Natural killer cell (primary cell): ENCODE measurements around the gene ANKRD13D. TPM values are rescaled to one million over a fixed set of nuclear protein-coding genes. Genes with fewer than 3 reads are reported as not detected.

Source experiments
- ATAC-seq, 3 donors: fragments of 150-1000 bp in 2 of 3; fragments of 200-7000 bp in 1 of 3; cut with Tn5 transposase; 1 replicate in 1 of 3; 2 replicates in 2 of 3; pipeline ENCODE4 v1.10.0; 2021; ENCODE audit warnings: mild to moderate bottlenecking in 2 of 3, moderate library complexity in 2 of 3
- DNase-seq, 2 donors: peaks; one replicate each; pipeline versions ENCODE4 v3.0.0 to v3.0.0-alpha.2; 2013 to 2021; ENCODE audit warnings: mixed read lengths in 1 of 2
- H3K27ac ChIP-seq: one replicate; pipeline ENCODE4 v1.5.1; 2013; ENCODE audit warnings: mild to moderate bottlenecking, low read length
- H3K27me3 ChIP-seq: one replicate; pipeline ENCODE4 v1.6.1; 2013; ENCODE audit warnings: low read length; ENCODE audit not compliant: control insufficient read depth, insufficient read depth
- H3K36me3 ChIP-seq: one replicate; pipeline ENCODE4 v1.6.1; 2013; ENCODE audit warnings: low read length; ENCODE audit not compliant: control insufficient read depth, insufficient read depth
- H3K4me1 ChIP-seq: one replicate; pipeline ENCODE4 v1.6.1; 2013; ENCODE audit warnings: low read length; ENCODE audit not compliant: control insufficient read depth, insufficient read depth
- H3K4me3 ChIP-seq: one replicate; pipeline ENCODE4 v1.5.1; 2013; ENCODE audit warnings: low read length
- H3K9me3 ChIP-seq: one replicate; pipeline ENCODE4 v1.6.1; 2013; ENCODE audit warnings: low read length; ENCODE audit not compliant: control insufficient read depth, insufficient read depth
- H3K27ac Mint-ChIP-seq, 2 donors: one replicate each; pipeline ENCODE4 v1.8.0; 2022; ENCODE audit warnings: mild to moderate bottlenecking in 2 of 2, mixed read lengths in 2 of 2, moderate library complexity in 1 of 2
- H3K27me3 Mint-ChIP-seq, 2 donors: one replicate each; pipeline ENCODE4 v1.8.0; 2022; ENCODE audit warnings: low read depth in 2 of 2, mixed read lengths in 2 of 2
- H3K36me3 Mint-ChIP-seq: one replicate; pipeline ENCODE4 v1.8.0; 2022; ENCODE audit warnings: mixed read lengths
- H3K4me1 Mint-ChIP-seq, 2 donors: one replicate each; pipeline ENCODE4 v1.8.0; 2022; ENCODE audit warnings: mixed read lengths in 2 of 2
- H3K4me3 Mint-ChIP-seq: one replicate; pipeline ENCODE4 v1.8.0; 2022; ENCODE audit warnings: mild to moderate bottlenecking, moderate library complexity, mixed read lengths
- H3K9me3 Mint-ChIP-seq, 2 donors: one replicate each; pipeline ENCODE4 v1.8.0; 2022; ENCODE audit warnings: mixed read lengths in 2 of 2
- CTCF ChIP-seq: fragments of 200-600 bp; IDR thresholded peaks from one replicate; pipeline ENCODE4 v1.8.0; 2022; ENCODE audit warnings: antibody characterized with exemption
- WGBS: methylation state at CpG from one replicate; pipeline ENCODE4 v1.1.7; 2013; ENCODE audit warnings: missing lambda C conversion rate; ENCODE audit not compliant: insufficient coverage; 5-methylcytosine and 5-hydroxymethylcytosine counted together
- intact Hi-C: fragments of 100-400 bp; cut with micrococcal nuclease; formaldehyde crosslinking; loops from one replicate; pipeline ENCODE4 v1.14.2; 2022
- total RNA-seq, 4 donors: library from RNA; stranded (reverse); fragments of 120-200 nt in 1 of 4; gene quantifications; one replicate each; pipeline versions ENCODE4 v1.2.3 to v1.2.4, GENCODE V29; 2013 to 2022

ANKRD13D gene
- total RNA-seq, 3 donors from 2014 or later (not counting 1 experiment from before 2014, with no cell fraction given) = 212 to 316 (median 231) TPM

GRCh38 chr11:67288198-67288451, 978 bp upstream of the ANKRD13D start:
- Histone ChIP-seq H3K9me3 (no peaks in the 10 kb centered on the region), H3K27ac (peak overlapping the region; percentile 97), H3K27me3 (no peaks in the 10 kb centered on the region), H3K4me3 (peak overlapping the region; percentile 3), H3K36me3 (peaks cover 62% of the 10 kb centered on the region), H3K4me1 (peaks cover 83% of the 10 kb centered on the region)
- H3K27ac Mint-ChIP-seq = peak overlapping the region; percentile 100
- intact Hi-C loops = loop anchor here (1.0 to 5.0 kb wide), 6 partner anchors 11 to 84 kb away; partner anchors contain the start of genes CLCF1 and SSH3
- no peak for ATAC-seq
- no peaks in the 10 kb centered on the region for H3K36me3 Mint-ChIP-seq
- 7% methylated on average over 4 of the region's 4 CpGs for WGBS
- peaks cover 45 to 58% of the 10 kb centered on the region in 2 donors for H3K4me1 Mint-ChIP-seq
- H3K4me3 Mint-ChIP-seq = peak overlapping the region; percentile 89
- no peaks in the 10 kb centered on the region for H3K9me3 Mint-ChIP-seq
- no peaks in the 10 kb centered on the region for H3K27me3 Mint-ChIP-seq
- no peak for TF ChIP-seq CTCF
- DNase-seq = no peak

GRCh38 chr11:67288452-67289225, 464 bp upstream of the ANKRD13D start:
- H3K36me3 ChIP-seq = peaks cover 59% of the 10 kb centered on the region
- H3K4me1 Mint-ChIP-seq = peaks cover 46 to 60% of the 10 kb centered on the region in 2 donors
- peak; percentile 10 for TF ChIP-seq CTCF
- intact Hi-C loops = loop anchor here (1.0 to 5.0 kb wide), 6 partner anchors 11 to 84 kb away; partner anchors contain the start of genes CLCF1 and SSH3
- peaks cover 78% of the 10 kb centered on the region for H3K4me1 ChIP-seq
- peak overlapping the region; percentile 97 for H3K27ac ChIP-seq
- H3K27me3 ChIP-seq = no peaks in the 10 kb centered on the region
- H3K27me3 Mint-ChIP-seq = no peaks in the 10 kb centered on the region
- peak overlapping the region; percentile 95 for H3K4me3 ChIP-seq
- H3K36me3 Mint-ChIP-seq = no peaks in the 10 kb centered on the region
- H3K4me3 Mint-ChIP-seq = peak overlapping the region; percentile 89
- ATAC-seq (peak; percentile 68 to 87 (median 73)), DNase-seq (peak; percentile 91 to 94)
- peak overlapping the region; percentile 100 for H3K27ac Mint-ChIP-seq
- no peaks in the 10 kb centered on the region for H3K9me3 ChIP-seq
- under 1% methylated on average over 87 of the region's 87 CpGs for WGBS
- no peaks in the 10 kb centered on the region for H3K9me3 Mint-ChIP-seq

GRCh38 chr11:67289651-67290479, 762 bp downstream of the ANKRD13D start:
- no peak for DNase-seq
- H3K4me1 Mint-ChIP-seq = peaks cover 46 to 60% of the 10 kb centered on the region in 2 donors

More at GRCh38 chr11:67289651-67290479, 762 bp downstream of the ANKRD13D start:
- Histone ChIP-seq H3K27ac (peak overlapping the region; percentile 49), H3K4me1 (peaks cover 65% of the 10 kb centered on the region), H3K36me3 (peaks cover 53% of the 10 kb centered on the region), H3K4me3 (peak overlapping the region; percentile 56), H3K9me3 (no peaks in the 10 kb centered on the region), H3K27me3 (no peaks in the 10 kb centered on the region)
- H3K36me3 Mint-ChIP-seq = no peaks in the 10 kb centered on the region
- H3K27me3 Mint-ChIP-seq = no peaks in the 10 kb centered on the region
- 32% methylated on average over 36 of the region's 36 CpGs for WGBS
- H3K9me3 Mint-ChIP-seq = no peaks in the 10 kb centered on the region
- no peak for ATAC-seq
- intact Hi-C loops = loop anchor here (2.0 to 5.0 kb wide), 4 partner anchors 13 to 82 kb away; partner anchors contain the start of genes CLCF1 and SSH3
- TF ChIP-seq CTCF = no peak
- peak overlapping the region; percentile 86 to 94 for H3K27ac Mint-ChIP-seq
- peak overlapping the region; percentile 94 for H3K4me3 Mint-ChIP-seq
